ENCODE measurements around the gene PRDM16. TPM values are rescaled to one million over a fixed set of nuclear protein-coding genes. Genes with fewer than 3 reads are reported as not detected.

Gene PRDM16
- polyA plus RNA-seq, 1 donor from 2014 or later = not detected

DNA sequence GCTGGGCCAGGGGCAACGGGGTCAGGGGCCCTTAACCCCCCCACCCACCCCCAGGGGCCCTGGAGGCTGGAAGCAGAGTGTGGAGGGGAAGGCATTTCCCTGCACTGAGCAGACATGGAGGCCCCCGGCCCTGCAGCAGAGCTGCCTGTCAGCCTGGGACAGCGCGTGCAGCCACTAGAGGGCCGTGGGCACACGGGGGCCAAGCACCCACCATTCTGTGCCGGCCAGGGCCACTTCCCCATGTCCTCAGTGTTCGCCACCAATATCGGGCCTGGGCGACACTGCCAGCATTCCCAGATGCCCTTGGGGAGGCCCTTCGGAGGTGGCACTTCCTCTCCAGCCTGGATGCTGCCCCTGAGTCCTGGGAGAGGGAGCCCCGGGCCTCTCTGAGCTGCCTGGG, 362.3 kb downstream of the PRDM16 start:
- no peak overlapping the region for H3K4me3 Mint-ChIP-seq
- H3K9me3 Mint-ChIP-seq = no peaks in the 10 kb centered on the region
- H3K4me1 Mint-ChIP-seq = peaks cover 0 to 1% (median 0%) of the 10 kb centered on the region in 3 donors
- no peaks in the 10 kb centered on the region for H3K36me3 Mint-ChIP-seq
- H3K27ac Mint-ChIP-seq = no peak overlapping the region
- H3K27me3 Mint-ChIP-seq = peaks cover 5% of the 10 kb centered on the region

GRCh38 chr1:3431686-3432085, 362.7 kb downstream of the PRDM16 start:
- no peaks in the 10 kb centered on the region for H3K36me3 Mint-ChIP-seq
- H3K9me3 Mint-ChIP-seq = no peaks in the 10 kb centered on the region
- no peak overlapping the region for H3K4me3 Mint-ChIP-seq
- no peak overlapping the region for H3K27ac Mint-ChIP-seq
- peaks cover 7% of the 10 kb centered on the region for H3K27me3 Mint-ChIP-seq
- H3K4me1 Mint-ChIP-seq = peaks cover 0 to 1% (median 0%) of the 10 kb centered on the region in 3 donors

GRCh38 chr1:3432306-3432705, 363.3 kb downstream of the PRDM16 start:
- H3K27ac Mint-ChIP-seq = no peak overlapping the region
- peaks cover 7% of the 10 kb centered on the region for H3K27me3 Mint-ChIP-seq
- no peaks in the 10 kb centered on the region for H3K36me3 Mint-ChIP-seq
- no peak overlapping the region for H3K4me3 Mint-ChIP-seq
- no peaks in the 10 kb centered on the region for H3K9me3 Mint-ChIP-seq
- H3K4me1 Mint-ChIP-seq = peaks cover 0 to 1% (median 0%) of the 10 kb centered on the region in 3 donors

GRCh38 chr1:3433076-3433475, 364.1 kb downstream of the PRDM16 start:
- Mint-ChIP-seq H3K4me3 (no peak overlapping the region), H3K4me1 (peaks cover 0 to 1% (median 0%) of the 10 kb centered on the region in 3 donors), H3K9me3 (no peaks in the 10 kb centered on the region), H3K27ac (no peak overlapping the region), H3K27me3 (peaks cover 7% of the 10 kb centered on the region), H3K36me3 (no peaks in the 10 kb centered on the region)

DNA sequence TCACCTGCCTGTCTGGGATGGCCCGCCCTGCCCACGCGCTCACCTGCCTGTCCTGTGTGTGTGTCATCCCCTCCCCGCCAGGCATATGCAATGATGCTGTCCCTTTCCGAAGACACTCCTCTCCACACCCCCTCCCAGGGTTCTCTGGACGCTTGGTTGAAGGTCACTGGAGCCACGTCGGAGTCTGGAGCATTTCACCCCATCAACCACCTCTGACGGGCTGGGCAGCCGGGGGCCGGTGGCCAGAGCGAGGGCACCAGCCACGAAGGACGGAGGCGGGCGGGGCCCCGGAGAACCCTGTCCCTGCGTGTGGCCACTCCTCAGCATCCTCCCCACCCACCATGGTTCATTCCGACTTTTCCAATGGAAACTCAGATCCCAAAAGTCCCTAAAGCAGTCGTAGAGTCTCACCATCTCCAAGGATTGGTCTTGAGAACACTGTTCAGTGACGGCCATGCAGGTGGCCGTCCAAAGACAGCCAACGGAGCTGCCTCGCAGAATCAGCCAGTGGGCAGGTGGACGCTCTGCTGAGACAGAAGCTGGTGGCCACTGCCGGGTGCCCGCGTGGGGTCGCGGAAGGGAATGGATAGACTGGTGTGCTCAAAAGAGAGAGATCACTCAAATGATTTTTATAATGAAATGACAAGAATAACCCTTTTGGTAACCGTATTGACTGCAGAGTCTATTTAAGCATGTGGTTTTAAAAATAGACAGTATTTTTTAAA, 364.8 kb downstream of the PRDM16 start:
- Mint-ChIP-seq H3K27me3 (peaks cover 7% of the 10 kb centered on the region), H3K4me3 (no peak overlapping the region), H3K27ac (no peak overlapping the region), H3K9me3 (no peaks in the 10 kb centered on the region), H3K36me3 (no peaks in the 10 kb centered on the region), H3K4me1 (peaks cover 0 to 1% (median 0%) of the 10 kb centered on the region in 3 donors)

DNA sequence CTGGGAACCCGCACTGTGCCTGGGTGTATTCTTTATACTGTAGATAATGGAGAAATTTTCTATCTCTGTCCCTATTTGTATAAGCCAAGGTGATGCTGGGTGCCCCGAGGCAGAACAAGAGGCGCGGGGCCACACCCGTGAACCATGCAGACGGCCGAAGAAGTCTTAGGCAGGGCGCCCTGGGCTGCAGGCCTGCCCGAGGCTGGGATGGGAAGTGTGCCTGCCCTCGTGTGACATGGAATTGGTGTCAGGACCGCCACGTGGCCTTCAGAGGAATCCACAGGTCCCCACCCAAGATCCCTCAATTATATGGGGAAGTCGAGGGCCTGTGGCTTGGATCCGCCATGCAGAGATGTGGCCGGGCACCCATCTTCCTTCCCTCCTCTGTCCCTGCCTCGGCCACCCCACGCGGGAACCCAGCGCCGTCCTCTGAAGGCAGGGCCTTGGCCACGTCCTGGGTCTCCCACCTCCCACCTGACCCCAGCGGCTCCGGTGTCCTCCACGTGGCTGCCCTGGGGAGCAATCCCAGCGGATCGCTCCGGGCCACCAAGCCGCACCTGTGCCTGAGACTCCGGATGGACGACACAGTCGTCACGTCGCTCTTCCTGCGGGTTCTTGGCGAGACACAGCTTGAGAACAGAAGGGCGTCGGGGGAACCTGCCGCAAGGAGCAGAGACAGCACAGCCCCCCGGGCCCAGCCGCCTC, 365.6 kb downstream of the PRDM16 start:
- no peaks in the 10 kb centered on the region for H3K9me3 Mint-ChIP-seq
- no peaks in the 10 kb centered on the region for H3K36me3 Mint-ChIP-seq
- H3K27ac Mint-ChIP-seq = no peak overlapping the region
- peaks cover 7% of the 10 kb centered on the region for H3K27me3 Mint-ChIP-seq
- H3K4me1 Mint-ChIP-seq = peaks cover 0 to 1% (median 0%) of the 10 kb centered on the region in 3 donors
- H3K4me3 Mint-ChIP-seq = no peak overlapping the region

- no peaks in the 10 kb centered on the region for H3K36me3 Mint-ChIP-seq
- no peaks in the 10 kb centered on the region for H3K9me3 Mint-ChIP-seq
- no peak overlapping the region for H3K4me3 Mint-ChIP-seq
- H3K27me3 Mint-ChIP-seq = peaks cover 7% of the 10 kb centered on the region
- H3K27ac Mint-ChIP-seq = no peak overlapping the region
- peaks cover 0 to 1% (median 0%) of the 10 kb centered on the region in 3 donors for H3K4me1 Mint-ChIP-seq
Observed at GRCh38 chr1:3435666-3436065, 366.7 kb downstream of the PRDM16 start.

GRCh38 chr1:3436451-3436850, 367.4 kb downstream of the PRDM16 start:
- H3K9me3 Mint-ChIP-seq = no peaks in the 10 kb centered on the region
- H3K36me3 Mint-ChIP-seq = no peaks in the 10 kb centered on the region
- no peak overlapping the region for H3K27ac Mint-ChIP-seq
- H3K4me1 Mint-ChIP-seq = peaks cover 0 to 1% (median 0%) of the 10 kb centered on the region in 3 donors
- H3K27me3 Mint-ChIP-seq = peaks cover 7% of the 10 kb centered on the region
- H3K4me3 Mint-ChIP-seq = no peak overlapping the region

- no peak overlapping the region for H3K4me3 Mint-ChIP-seq
- H3K27ac Mint-ChIP-seq = no peak overlapping the region
- H3K36me3 Mint-ChIP-seq = no peaks in the 10 kb centered on the region
- no peaks in the 10 kb centered on the region for H3K9me3 Mint-ChIP-seq
- H3K4me1 Mint-ChIP-seq = peaks cover 0 to 1% (median 0%) of the 10 kb centered on the region in 3 donors
- peaks cover 7% of the 10 kb centered on the region for H3K27me3 Mint-ChIP-seq
Observed at GRCh38 chr1:3436901-3437300, 367.9 kb downstream of the PRDM16 start.

DNA sequence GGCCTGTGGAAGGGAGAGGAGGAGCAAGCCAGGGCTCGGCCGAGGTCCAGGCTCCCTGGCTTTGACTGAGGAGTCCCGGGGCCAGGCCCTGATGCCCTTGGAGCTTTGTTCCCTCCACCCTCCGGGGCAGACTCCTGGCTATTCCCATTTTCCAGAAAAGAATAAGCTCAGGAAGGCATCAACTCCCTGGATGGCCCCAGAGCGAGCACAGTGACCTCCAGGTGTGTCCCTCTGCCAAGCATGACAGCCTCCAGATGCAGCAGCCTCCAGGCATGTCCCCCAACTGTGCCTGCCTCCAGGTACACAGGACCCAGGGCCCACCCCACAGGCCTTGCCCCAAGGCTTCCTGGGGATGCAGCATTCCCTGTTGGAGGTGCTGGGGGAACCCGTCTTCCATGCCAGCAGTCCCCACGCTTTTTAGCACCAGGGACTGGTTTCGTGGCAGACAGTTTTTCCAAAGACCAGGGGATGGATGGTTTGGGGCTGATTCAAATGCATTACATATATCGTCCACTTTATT, 369.7 kb downstream of the PRDM16 start:
- Mint-ChIP-seq H3K27ac (no peak overlapping the region), H3K4me3 (no peak overlapping the region), H3K4me1 (peaks cover 0 to 1% (median 0%) of the 10 kb centered on the region in 3 donors), H3K27me3 (peaks cover 7% of the 10 kb centered on the region), H3K9me3 (peaks cover 0 to 2% (median 0%) of the 10 kb centered on the region in 3 donors), H3K36me3 (no peaks in the 10 kb centered on the region)

DNA sequence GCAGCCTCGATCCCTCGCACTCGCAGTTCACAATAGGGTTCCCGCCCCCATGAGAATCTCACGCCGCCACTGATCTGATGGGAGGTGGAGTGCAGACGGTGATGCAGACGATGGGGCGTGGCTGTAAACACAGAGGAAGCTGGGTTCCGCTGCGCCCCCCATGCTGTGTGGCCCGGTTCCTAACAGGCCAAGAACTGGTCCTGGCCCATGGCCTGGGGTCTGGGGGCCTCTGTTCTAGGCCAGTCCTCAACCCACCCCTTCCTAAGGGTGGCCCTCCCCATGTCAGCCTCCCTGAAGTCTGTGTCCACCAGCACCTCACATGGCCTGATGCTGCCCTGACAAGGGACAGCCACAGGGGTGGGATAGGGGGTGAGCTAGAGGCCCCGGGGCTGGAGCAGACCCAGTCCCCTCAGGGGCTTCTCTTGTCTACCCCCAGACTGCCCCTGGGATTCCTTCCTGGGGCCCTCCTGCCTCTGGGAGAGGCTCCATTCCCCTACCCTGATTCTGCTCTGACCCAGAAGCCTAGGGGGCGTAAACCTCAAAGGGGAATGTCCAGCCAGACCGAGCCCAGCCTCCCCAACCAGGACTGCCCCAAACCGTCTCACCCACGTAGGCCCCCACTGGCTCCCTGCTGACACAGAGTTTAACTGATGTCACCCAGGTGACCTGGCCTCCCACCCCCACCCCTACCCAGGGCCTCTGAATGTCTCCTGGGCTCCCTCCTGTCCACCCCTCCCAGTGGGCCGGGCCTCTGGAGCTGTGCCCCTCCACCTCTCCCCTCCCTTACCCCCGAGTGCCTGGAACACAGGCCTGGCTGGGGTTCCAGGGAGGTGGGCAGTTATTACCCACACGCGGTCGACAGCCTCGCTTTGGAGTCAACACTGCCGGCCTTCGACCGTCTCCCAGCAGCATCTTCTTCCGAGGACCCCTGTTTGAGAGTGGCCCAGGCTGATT, 370.6 kb downstream of the PRDM16 start:
- H3K36me3 Mint-ChIP-seq = no peaks in the 10 kb centered on the region
- H3K27ac Mint-ChIP-seq = no peak overlapping the region
- H3K27me3 Mint-ChIP-seq = peaks cover 7% of the 10 kb centered on the region
- no peak overlapping the region for H3K4me3 Mint-ChIP-seq
- peaks cover 0 to 5% (median 0%) of the 10 kb centered on the region in 3 donors for H3K9me3 Mint-ChIP-seq
- peaks cover 0 to 1% (median 0%) of the 10 kb centered on the region in 3 donors for H3K4me1 Mint-ChIP-seq

DNA sequence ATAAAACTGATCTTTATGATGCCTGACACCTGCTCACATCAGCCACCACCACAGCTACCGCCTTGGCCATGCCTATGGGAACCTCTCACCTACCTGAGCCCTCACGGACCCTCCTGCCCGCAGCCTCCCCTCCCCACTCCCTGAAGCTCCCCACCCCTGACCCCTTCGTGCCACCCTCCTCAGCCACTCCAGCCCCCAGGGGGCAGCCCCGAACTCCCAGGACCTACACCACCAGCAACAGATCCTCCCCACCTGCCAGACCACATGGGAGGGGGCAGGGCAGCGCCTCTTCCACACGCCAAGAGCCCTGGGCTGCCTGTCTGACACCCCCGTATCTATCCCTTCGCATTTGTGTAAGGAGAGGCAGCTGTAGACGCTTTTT, 371.3 kb downstream of the PRDM16 start:
- peaks cover 0 to 1% (median 0%) of the 10 kb centered on the region in 3 donors for H3K4me1 Mint-ChIP-seq
- peaks cover 7% of the 10 kb centered on the region for H3K27me3 Mint-ChIP-seq
- no peaks in the 10 kb centered on the region for H3K36me3 Mint-ChIP-seq
- H3K4me3 Mint-ChIP-seq = no peak overlapping the region
- no peak overlapping the region for H3K27ac Mint-ChIP-seq
- peaks cover 0 to 5% (median 0%) of the 10 kb centered on the region in 3 donors for H3K9me3 Mint-ChIP-seq

GRCh38 chr1:3440711-3441409, 371.9 kb downstream of the PRDM16 start:
- Mint-ChIP-seq H3K9me3 (peaks cover 0 to 5% (median 2%) of the 10 kb centered on the region in 3 donors), H3K4me3 (no peak overlapping the region), H3K27ac (no peak overlapping the region), H3K27me3 (peaks cover 7% of the 10 kb centered on the region), H3K36me3 (no peaks in the 10 kb centered on the region), H3K4me1 (no peaks in the 10 kb centered on the region)

DNA sequence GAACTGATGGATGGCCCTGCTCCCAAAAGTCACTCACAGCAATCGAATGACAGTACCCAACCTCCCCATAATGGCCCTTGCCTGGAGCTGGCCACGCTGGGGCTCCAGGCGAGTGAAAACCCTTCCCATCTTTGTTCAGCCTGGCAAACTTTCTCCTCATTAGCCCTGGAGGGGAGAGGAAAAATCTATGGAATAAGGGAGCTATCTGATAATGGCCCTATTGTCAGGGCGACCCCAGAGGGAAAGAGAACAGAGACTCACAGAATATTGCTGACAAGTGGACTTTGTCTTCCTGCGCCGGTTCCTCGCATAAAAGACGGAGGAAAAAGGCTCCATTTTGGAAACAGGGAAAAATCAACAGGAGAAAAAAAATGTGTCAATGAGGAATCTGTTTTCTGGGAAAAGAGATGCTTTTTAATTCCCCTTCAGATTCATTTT, 372.4 kb downstream of the PRDM16 start:
- Mint-ChIP-seq H3K4me3 (no peak overlapping the region), H3K27me3 (peaks cover 2% of the 10 kb centered on the region), H3K4me1 (no peaks in the 10 kb centered on the region), H3K27ac (no peak overlapping the region), H3K9me3 (peaks cover 0 to 7% (median 2%) of the 10 kb centered on the region in 3 donors), H3K36me3 (no peaks in the 10 kb centered on the region)

Data from IgD-negative memory B cell (primary cell).